ENCODE results near the gene WDFY4.

DNA sequence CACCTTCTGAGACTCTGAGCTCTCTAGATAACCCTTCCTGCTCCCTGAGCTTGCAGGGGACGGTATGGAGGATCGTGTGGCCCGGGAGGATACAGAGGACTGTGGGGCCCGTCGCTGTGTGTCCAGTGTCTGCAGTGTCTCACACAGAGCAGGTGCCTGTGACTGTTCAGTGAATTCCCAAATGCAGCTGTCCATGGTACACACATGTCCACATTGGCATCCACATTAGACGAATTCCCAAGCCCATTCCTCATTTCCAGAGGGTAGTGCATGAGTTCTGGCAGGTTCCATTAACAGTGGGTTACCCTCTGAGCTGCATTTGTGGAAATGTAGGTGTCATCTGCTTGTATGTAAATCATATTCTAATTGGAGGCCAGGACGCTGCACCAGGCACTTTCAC lies 39.5 kb downstream of the WDFY4 start:
- TF ChIP-seq, protein P1, sequence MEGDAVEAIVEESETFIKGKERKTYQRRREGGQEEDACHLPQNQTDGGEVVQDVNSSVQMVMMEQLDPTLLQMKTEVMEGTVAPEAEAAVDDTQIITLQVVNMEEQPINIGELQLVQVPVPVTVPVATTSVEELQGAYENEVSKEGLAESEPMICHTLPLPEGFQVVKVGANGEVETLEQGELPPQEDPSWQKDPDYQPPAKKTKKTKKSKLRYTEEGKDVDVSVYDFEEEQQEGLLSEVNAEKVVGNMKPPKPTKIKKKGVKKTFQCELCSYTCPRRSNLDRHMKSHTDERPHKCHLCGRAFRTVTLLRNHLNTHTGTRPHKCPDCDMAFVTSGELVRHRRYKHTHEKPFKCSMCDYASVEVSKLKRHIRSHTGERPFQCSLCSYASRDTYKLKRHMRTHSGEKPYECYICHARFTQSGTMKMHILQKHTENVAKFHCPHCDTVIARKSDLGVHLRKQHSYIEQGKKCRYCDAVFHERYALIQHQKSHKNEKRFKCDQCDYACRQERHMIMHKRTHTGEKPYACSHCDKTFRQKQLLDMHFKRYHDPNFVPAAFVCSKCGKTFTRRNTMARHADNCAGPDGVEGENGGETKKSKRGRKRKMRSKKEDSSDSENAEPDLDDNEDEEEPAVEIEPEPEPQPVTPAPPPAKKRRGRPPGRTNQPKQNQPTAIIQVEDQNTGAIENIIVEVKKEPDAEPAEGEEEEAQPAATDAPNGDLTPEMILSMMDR (IDR thresholded peaks at IDR 0.05) = no peak
- TF ChIP-seq POLR2AphosphoS5 (IDR thresholded peaks at IDR 0.05) (no peak), POLR2A (IDR thresholded peaks at IDR 0.05) (no peak)

All from breast epithelium (tissue), 3 donors.